ENCODE measurements around the gene UPK3A.

The UPK3A gene

DNA sequence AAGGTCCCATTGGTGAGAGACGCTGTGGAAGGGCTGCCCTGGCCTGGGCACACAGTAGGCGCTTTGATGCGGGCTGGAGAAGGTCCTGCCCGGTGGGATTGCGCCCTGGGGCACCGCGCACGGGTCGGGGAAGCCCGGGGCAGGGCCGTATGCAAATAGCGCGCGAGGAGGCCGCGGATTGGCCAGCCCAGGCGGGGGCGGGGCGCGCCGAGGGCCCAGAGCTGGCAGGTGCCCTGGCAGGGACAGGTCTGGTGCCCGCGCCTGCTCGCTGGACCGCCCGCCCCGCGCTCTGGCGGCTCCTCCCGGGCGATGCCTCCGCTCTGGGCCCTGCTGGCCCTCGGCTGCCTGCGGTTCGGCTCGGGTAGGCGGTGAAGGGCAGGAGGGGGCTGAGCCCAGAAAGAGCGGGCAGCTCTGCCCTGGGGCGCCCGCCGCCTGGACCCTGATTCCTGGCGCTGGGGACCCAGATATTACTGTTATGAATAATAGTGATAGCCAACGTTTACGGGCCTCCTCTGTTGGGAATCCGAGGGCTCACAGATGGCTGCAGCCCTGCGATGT lies at the start of gene UPK3A:
Gene UPK3A (plus strand): TSS at position 245 of the 558 bp plus-strand sequence. CDS start 65 bp downstream, at position 310.
- peak within 1 kb of the TSS; percentile 33 for H3K9ac ChIP-seq (ENCODE audit: low read length)
- H3K4me3 ChIP-seq (ENCODE audit: low read length): peak within 1 kb of the TSS; percentile 62
- H3K4me1 ChIP-seq (ENCODE audit: control insufficient read depth, low read depth, low read length): peaks cover 6% of the 10 kb centered on the region

DNA sequence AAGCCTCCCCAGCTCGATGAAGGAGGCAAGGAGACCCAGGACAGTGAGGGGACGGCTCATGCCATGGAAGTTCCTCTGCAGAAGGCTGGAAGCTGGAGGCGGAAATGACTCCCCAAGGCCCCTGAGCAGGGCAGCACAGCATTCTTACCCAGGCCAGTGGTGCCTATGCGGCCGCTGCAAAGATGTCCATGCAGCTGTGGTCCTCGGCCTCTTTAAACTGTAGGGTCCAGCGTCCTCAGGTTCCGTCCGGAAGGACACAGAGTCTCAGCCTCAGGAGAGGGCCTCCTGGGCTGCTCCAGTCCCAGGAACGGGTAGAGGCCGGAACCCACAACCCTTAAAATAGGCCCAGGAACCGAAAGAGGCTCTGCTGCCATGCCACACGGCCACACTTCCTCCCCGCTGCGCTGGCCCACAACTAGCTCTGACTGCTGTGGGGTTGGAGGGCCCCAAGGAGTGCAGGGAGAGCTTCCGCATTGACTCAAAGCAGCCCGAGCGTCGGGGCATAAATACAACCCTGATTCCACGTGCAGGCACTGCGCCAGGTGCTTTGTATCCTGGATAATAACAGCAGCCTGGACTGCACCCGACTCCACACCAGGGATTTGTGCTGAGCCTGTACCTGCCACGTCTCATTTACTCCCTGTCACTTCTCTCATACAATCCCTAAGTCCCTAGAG lies 49.5 kb upstream of the UPK3A start:
- no peak overlapping the region for H3K27ac ChIP-seq (ENCODE audit: low read length)
- H3K4me3 ChIP-seq (ENCODE audit: low read length): no peak overlapping the region
- peaks cover 7% of the 10 kb centered on the region for H3K27me3 ChIP-seq (ENCODE audit: control insufficient read depth, insufficient read depth, low read length)
- no peaks in the 10 kb centered on the region for H3K36me3 ChIP-seq (ENCODE audit: control insufficient read depth, low read depth, low read length)
- H3K4me1 ChIP-seq (ENCODE audit: control insufficient read depth, low read depth, low read length): peaks cover 10% of the 10 kb centered on the region
- no peak overlapping the region for H3K9ac ChIP-seq (ENCODE audit: low read length)
- no peaks in the 10 kb centered on the region for H3K9me3 ChIP-seq (ENCODE audit: control insufficient read depth, low read depth, low read length)

More for the DNA sequence above, at the start of gene UPK3A:
- Histone ChIP-seq H3K36me3 (ENCODE audit: control insufficient read depth, low read depth, low read length) (no peaks in the 10 kb centered on the region), H3K27ac (ENCODE audit: low read length) (no peak within 1 kb of the TSS), H3K27me3 (ENCODE audit: control insufficient read depth, insufficient read depth, low read length) (peaks cover 16% of the 10 kb centered on the region), H3K9me3 (ENCODE audit: control insufficient read depth, low read depth, low read length) (no peaks in the 10 kb centered on the region)

DNA sequence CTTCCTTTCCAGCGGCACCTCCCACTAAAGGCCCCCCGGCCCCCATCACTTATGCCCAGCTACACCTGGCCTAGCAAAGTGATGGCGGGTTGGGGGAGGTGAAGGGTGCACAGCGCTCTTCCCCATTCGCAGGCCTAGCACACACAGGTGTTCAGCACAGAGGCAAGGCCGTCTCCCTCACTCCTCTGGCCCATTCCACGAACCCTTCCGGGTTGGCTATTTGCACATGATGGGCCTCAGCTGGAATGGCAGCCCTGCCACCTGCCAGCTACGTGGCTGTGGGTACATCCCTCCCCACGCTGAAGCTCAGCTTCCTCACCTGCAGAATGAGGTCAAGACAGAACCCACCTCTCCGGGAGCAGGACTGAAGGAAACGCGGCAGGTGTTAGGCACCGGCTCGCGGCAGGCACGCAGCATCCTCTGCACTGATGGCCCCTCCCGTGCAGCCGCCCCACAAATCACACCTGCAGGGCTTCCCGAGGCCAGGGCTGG lies 48.9 kb upstream of the UPK3A start:
- Histone ChIP-seq H3K4me3 (ENCODE audit: low read length) (no peak overlapping the region), H3K36me3 (ENCODE audit: control insufficient read depth, low read depth, low read length) (no peaks in the 10 kb centered on the region), H3K9me3 (ENCODE audit: control insufficient read depth, low read depth, low read length) (no peaks in the 10 kb centered on the region), H3K9ac (ENCODE audit: low read length) (no peak overlapping the region), H3K27ac (ENCODE audit: low read length) (no peak overlapping the region), H3K4me1 (ENCODE audit: control insufficient read depth, low read depth, low read length) (peaks cover 10% of the 10 kb centered on the region), H3K27me3 (ENCODE audit: control insufficient read depth, insufficient read depth, low read length) (peaks cover 8% of the 10 kb centered on the region)

DNA sequence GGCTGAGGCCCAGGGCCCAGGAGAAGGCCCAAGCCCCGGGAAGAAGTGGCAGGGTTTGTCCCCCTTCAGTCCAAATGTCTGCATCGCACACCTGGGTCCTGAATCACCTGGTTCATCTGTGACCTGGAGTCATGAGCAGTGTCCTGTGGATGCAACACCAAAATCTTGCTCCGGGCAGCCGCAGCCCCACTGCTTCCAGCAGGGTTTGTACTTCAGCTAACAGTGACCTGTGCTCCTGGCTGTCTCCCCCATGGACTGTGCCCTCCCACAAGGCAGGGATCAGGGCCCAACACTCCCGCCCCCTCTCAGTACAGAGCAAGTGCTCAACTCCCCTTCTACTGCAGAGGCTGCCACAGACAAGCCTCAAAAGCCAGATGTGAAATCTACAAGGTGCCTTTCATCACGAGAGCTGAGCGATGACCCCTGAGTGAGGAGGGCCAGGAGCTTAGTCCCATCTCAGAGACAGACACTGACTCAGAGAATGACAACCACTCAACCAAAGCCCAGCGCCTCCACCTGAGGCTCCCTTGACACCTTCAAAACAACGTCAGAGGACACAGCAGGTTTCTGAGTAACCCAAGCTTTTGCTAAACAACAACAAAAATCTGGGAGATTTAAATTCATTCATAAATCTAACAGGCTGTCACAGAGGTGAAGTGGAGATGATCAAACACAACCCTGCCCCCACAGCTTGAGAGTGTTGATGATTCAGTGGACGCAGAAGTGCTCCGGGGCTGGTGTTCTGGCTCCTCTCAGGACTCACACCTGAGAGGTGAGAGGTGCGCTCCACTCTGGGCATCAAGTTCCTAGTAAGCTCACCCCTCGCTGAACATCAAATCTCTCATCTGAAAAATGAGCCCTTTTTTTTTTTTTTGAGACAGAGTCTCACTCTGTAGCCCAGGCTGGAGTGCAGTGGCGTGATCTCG lies 47.4 kb upstream of the UPK3A start:
- H3K36me3 ChIP-seq (ENCODE audit: control insufficient read depth, low read depth, low read length): no peaks in the 10 kb centered on the region
- no peak overlapping the region for H3K9ac ChIP-seq (ENCODE audit: low read length)
- H3K27ac ChIP-seq (ENCODE audit: low read length): no peak overlapping the region
- no peak overlapping the region for H3K4me3 ChIP-seq (ENCODE audit: low read length)
- H3K27me3 ChIP-seq (ENCODE audit: control insufficient read depth, insufficient read depth, low read length): peaks cover 18% of the 10 kb centered on the region
- H3K4me1 ChIP-seq (ENCODE audit: control insufficient read depth, low read depth, low read length): peaks cover 15% of the 10 kb centered on the region
- H3K9me3 ChIP-seq (ENCODE audit: control insufficient read depth, low read depth, low read length): no peaks in the 10 kb centered on the region

DNA sequence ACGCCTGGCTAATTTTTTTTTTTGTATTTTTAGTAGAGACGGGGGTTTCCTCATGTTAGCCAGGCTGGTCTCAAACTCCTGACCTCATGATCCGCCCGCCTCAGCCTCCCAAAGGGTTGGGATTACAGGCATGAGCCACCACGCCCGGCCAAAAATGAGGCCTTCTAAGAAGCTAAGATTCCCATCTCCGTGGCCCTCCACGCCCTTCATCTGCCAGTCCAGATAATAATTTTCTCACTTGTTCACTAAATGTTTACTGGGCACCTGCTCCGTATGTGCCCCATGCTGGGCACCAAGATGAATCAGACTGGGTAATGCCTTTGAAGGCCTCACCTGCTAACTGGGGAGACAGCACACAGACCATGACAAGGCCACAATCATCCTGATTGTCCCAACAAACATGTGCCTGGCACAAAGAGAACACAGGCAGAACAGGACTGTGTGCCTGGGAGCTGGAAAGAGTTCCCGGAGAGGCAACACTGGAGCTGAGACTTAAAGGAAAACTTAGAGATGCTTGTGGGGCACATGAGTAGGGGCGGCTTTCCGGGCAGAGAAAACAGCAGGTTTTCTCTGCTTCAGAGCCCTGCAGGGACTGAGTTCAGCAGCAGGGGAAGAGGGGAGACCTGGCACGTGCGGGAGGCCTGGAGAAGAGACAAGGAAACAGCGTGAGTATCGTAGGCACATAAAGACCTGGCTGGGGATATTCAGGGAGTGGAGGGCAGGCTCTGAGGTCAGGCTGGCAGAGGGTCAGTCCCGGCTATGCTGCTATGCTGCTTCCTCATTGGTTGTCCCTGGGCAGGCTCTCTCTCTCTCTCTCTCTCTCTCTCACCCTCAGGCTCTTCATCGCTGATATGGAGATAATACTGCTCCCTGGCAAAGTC lies 46.4 kb upstream of the UPK3A start:
- Histone ChIP-seq H3K27me3 (ENCODE audit: control insufficient read depth, insufficient read depth, low read length) (peaks cover 18% of the 10 kb centered on the region), H3K4me3 (ENCODE audit: low read length) (no peak overlapping the region), H3K27ac (ENCODE audit: low read length) (no peak overlapping the region), H3K9ac (ENCODE audit: low read length) (no peak overlapping the region), H3K36me3 (ENCODE audit: control insufficient read depth, low read depth, low read length) (no peaks in the 10 kb centered on the region), H3K4me1 (ENCODE audit: control insufficient read depth, low read depth, low read length) (peaks cover 15% of the 10 kb centered on the region), H3K9me3 (ENCODE audit: control insufficient read depth, low read depth, low read length) (no peaks in the 10 kb centered on the region)

DNA sequence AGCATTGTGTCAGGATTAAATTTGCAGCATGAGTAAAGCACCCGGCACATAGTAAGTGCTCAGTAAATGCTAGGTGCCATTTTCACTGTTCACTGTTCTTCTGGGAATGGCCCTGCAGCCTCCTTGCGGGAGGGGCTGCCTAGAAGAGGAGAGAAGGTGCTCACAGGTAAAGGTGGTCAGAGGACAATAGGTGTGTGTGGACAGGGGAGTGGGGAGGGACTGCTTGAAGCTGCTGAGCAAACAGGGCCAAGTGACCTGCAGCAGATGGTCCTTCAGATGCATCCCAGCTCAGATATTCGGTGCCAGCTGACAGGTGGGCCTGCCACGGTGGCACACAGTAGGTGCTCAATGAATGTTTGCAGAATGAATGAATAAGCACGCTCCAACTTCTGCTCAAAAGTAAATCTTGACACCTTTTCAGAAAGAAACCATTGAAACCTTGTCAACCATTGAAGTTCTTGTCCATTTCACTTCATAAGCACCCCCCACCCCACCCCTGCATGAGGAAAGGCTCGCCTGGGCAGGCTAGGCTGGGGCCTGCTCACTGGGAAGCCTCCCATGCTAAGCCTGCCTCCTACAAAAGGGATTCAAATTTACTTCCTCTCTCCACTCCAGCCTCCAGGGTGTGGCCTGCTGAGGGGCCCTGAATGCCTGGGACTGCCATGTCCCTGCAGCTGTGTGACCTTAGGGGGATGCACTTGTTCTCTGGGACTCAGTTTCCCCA lies 45.6 kb upstream of the UPK3A start:
- H3K9ac ChIP-seq (ENCODE audit: low read length): no peak overlapping the region
- peak overlapping the region; percentile 60 for H3K4me3 ChIP-seq (ENCODE audit: low read length)
- no peak overlapping the region for H3K27ac ChIP-seq (ENCODE audit: low read length)
- no peaks in the 10 kb centered on the region for H3K36me3 ChIP-seq (ENCODE audit: control insufficient read depth, low read depth, low read length)
- no peaks in the 10 kb centered on the region for H3K9me3 ChIP-seq (ENCODE audit: control insufficient read depth, low read depth, low read length)
- peaks cover 18% of the 10 kb centered on the region for H3K27me3 ChIP-seq (ENCODE audit: control insufficient read depth, insufficient read depth, low read length)
- peaks cover 15% of the 10 kb centered on the region for H3K4me1 ChIP-seq (ENCODE audit: control insufficient read depth, low read depth, low read length)

DNA sequence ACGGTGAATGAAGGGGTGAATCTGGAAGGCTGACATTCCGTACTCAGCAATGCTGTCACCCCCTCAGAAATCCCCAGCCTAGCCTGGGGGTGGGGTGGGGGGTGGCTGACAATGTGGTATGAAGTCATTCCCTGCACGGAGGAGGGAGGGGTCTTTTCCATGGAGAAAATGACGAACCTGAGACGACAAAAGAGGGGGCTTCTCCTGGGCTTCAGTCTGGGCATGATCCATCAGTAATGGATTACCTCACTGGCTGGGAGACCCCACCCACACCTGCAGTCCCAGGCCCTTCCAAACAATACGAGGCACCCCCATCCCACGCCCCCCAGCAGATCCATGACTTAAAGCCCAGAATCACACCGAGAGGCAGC lies 45.1 kb upstream of the UPK3A start:
- Histone ChIP-seq H3K4me1 (ENCODE audit: control insufficient read depth, low read depth, low read length) (peaks cover 15% of the 10 kb centered on the region), H3K9ac (ENCODE audit: low read length) (no peak overlapping the region)

DNA sequence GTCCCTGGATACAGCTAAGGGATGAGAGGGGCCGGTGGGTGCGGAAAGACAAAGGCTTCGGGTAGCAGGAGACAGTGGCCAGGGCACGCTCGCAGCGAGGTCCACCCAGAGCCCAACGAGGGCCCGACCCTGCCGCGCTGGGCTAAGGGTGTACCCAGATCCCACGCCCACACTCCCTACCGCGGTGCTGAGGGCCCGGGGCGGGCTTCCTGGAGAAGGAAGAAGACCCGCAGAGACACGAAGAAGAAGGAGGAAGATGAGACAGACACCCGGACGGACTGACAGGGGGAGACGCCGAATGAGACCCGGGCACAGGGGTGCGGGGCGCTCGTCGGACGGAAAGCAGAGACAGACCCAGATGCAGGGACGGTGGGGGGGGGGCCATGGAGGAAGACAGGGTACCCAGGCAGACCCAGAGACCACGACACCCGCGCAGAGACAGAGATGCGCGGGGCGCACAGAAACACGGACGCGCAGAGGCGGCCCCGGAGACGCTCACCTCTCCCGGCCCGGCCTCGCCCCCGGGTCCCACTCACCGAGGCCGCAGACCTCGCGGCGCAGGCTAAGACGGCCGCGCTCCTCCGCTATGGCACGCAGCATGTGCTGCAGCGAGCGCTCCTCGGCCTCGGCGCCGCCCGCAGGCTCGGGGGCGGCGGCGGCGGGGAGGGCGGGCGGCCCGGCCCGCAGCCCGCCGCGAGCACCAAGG lies 44.5 kb upstream of the UPK3A start:
- Histone ChIP-seq H3K27me3 (ENCODE audit: control insufficient read depth, insufficient read depth, low read length) (peaks cover 18% of the 10 kb centered on the region), H3K36me3 (ENCODE audit: control insufficient read depth, low read depth, low read length) (no peaks in the 10 kb centered on the region), H3K9ac (ENCODE audit: low read length) (peak overlapping the region; percentile 1), H3K9me3 (ENCODE audit: control insufficient read depth, low read depth, low read length) (no peaks in the 10 kb centered on the region), H3K4me1 (ENCODE audit: control insufficient read depth, low read depth, low read length) (peaks cover 15% of the 10 kb centered on the region), H3K27ac (ENCODE audit: low read length) (no peak overlapping the region), H3K4me3 (ENCODE audit: low read length) (peak overlapping the region; percentile 60)

More for the DNA sequence above, 45.1 kb upstream of the UPK3A start:
- Histone ChIP-seq H3K9me3 (ENCODE audit: control insufficient read depth, low read depth, low read length) (no peaks in the 10 kb centered on the region), H3K27ac (ENCODE audit: low read length) (no peak overlapping the region), H3K4me3 (ENCODE audit: low read length) (peak overlapping the region; percentile 60), H3K27me3 (ENCODE audit: control insufficient read depth, insufficient read depth, low read length) (peaks cover 18% of the 10 kb centered on the region), H3K36me3 (ENCODE audit: control insufficient read depth, low read depth, low read length) (no peaks in the 10 kb centered on the region)

DNA sequence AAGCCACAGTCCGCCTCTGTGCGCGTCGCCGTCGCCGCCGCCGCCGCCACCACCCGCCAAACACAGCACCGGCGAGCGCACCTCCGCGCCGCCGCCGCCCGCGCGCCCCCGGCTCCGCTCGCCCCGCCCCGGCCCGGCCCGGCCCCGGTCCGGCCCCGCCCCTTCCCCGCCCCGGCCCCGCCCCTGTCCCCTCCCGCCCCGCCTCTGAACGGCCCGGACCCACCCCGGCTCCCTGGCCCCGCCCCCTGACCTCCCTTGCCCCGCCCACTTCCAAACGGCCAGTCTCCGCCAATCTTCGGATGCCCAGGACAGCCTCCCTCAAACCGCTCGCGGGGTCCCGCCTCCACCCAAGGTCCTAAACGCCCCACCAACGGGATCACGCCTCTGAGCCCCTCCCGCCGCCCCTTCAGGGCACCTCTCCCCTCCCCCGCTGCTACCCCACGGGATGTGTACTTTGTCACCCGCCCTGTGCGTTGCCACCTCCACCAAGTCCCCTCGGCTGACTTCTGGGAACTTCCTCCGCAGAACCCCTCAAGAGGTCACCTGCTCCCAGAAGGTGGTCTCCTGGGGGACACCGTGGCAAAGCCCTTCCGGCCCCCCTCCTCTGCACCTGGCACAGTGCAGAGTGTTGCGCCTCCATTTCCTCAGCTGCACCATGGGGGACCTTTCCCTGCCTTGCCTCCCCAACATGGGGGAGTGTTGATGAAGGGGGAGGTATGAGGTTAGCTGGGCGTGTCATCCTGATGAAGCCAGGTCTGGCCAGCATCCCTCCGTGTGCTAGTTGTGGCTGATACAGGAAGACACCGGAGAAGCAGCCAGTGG lies 43.7 kb upstream of the UPK3A start, which contains the start of gene KIAA0930:
Gene KIAA0930 (minus strand): TSS at position 85 of the 822 bp plus-strand sequence. CDS start 191 bp downstream, outside the sequence.
- Histone ChIP-seq H3K36me3 (ENCODE audit: control insufficient read depth, low read depth, low read length) (no peaks in the 10 kb centered on the region), H3K9me3 (ENCODE audit: control insufficient read depth, low read depth, low read length) (no peaks in the 10 kb centered on the region), H3K27me3 (ENCODE audit: control insufficient read depth, insufficient read depth, low read length) (peaks cover 18% of the 10 kb centered on the region), H3K9ac (ENCODE audit: low read length) (peak within 1 kb of the TSS; percentile 1), H3K27ac (ENCODE audit: low read length) (no peak within 1 kb of the TSS), H3K4me3 (ENCODE audit: low read length) (peak within 1 kb of the TSS; percentile 78), H3K4me1 (ENCODE audit: control insufficient read depth, low read depth, low read length) (peaks cover 15% of the 10 kb centered on the region)

Data from iPS-18a (cell line).